Osteocyte (in vitro differentiated cells): ENCODE measurements around the gene SEZ6L. TPM values are rescaled to one million over a fixed set of nuclear protein-coding genes. Genes with fewer than 3 reads are reported as not detected.

ENCODE experiments used
- DNase-seq: peaks from one replicate; pipeline ENCODE4 v3.0.0; 2021; ENCODE audit warnings: mixed read lengths; ENCODE audit not compliant: unreplicated experiment; ENCODE audit errors: extremely low spot score
- H3K27ac Mint-ChIP-seq: one replicate; pipeline ENCODE4 v1.8.0; 2021; ENCODE audit warnings: mild to moderate bottlenecking, mixed read lengths; ENCODE audit not compliant: unreplicated experiment
- H3K27me3 Mint-ChIP-seq: one replicate; pipeline ENCODE4 v1.8.0; 2021; ENCODE audit warnings: mixed read lengths; ENCODE audit not compliant: unreplicated experiment
- H3K36me3 Mint-ChIP-seq: one replicate; pipeline ENCODE4 v1.8.0; 2021; ENCODE audit warnings: mixed read lengths; ENCODE audit not compliant: unreplicated experiment
- H3K4me1 Mint-ChIP-seq: one replicate; pipeline ENCODE4 v1.8.0; 2021; ENCODE audit warnings: mixed read lengths; ENCODE audit not compliant: unreplicated experiment
- H3K4me3 Mint-ChIP-seq: one replicate; pipeline ENCODE4 v1.8.0; 2021; ENCODE audit warnings: mild to moderate bottlenecking, moderate library complexity, mixed read lengths; ENCODE audit not compliant: unreplicated experiment
- H3K9me3 Mint-ChIP-seq: one replicate; pipeline ENCODE4 v1.8.0; 2021; ENCODE audit warnings: mixed read lengths; ENCODE audit not compliant: unreplicated experiment
- CTCF ChIP-seq: fragments of 200-600 bp; sonication (generic); IDR thresholded peaks from 2 replicates; pipeline ENCODE4 v1.5.0; 2021; ENCODE audit warnings: antibody characterized with exemption, mild to moderate bottlenecking, moderate library complexity
- total RNA-seq: library from RNA; stranded (reverse); gene quantifications from 2 replicates; pipeline ENCODE4 v1.2.1, GENCODE V29; 2021

Gene SEZ6L
- total RNA-seq, 1 donor from 2014 or later: not detected

DNA sequence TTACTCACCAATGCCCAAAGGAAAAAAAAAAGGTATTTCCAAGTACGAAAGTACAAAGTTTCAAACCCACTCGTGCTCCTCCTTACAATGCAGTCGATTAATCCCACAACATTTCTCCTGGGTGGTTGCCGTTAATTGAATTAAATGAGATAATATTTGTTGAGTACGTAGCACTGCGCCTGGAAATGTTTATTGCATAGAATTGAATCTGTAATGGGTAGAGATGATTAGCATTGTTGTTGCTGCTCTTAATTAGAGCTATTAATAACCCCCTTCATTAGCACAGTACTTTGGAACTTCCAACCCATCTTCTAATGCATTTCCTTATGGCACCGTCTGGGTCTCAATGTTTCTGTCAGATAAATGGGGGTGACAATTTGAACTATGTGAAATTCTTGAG is 77.3 kb downstream of the SEZ6L start:
- no peak for TF ChIP-seq CTCF
- Mint-ChIP-seq H3K9me3 (peaks cover 15% of the 10 kb centered on the region), H3K4me1 (no peaks in the 10 kb centered on the region), H3K36me3 (no peaks in the 10 kb centered on the region), H3K27me3 (peaks cover 8% of the 10 kb centered on the region), H3K4me3 (no peak overlapping the region), H3K27ac (no peak overlapping the region)
- DNase-seq: no peak

DNA sequence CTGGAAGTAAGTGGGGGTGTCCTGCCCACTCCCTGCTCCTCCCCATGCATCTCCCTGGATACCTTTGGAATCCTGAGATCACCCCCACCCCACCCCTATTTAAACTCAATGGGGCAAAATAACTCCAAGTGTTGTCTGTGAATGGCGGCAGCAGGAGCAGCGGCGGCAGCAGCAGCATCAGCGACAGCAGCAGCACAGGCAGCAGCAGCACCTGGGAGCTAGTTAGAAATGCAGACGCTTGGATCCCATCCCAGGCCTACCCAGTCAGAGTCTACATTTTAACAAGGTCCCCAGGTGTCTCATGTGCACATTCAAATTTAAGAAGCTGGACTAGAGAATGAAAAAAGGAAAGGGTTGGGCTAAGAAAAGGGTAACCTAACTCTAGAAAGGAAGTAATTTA is 82.6 kb downstream of the SEZ6L start:
- no peak for TF ChIP-seq CTCF
- Mint-ChIP-seq H3K36me3 (no peaks in the 10 kb centered on the region), H3K9me3 (peaks cover 15% of the 10 kb centered on the region), H3K27ac (no peak overlapping the region), H3K4me3 (no peak overlapping the region), H3K27me3 (peaks cover 6% of the 10 kb centered on the region), H3K4me1 (no peaks in the 10 kb centered on the region)
- DNase-seq: no peak

GRCh38 chr22:26259510-26259909 is 90.2 kb downstream of the SEZ6L start:
- Mint-ChIP-seq H3K4me3 (no peak overlapping the region), H3K9me3 (no peaks in the 10 kb centered on the region), H3K27ac (no peak overlapping the region), H3K36me3 (no peaks in the 10 kb centered on the region), H3K4me1 (no peaks in the 10 kb centered on the region), H3K27me3 (peaks cover 17% of the 10 kb centered on the region)
- TF ChIP-seq CTCF: no peak
- DNase-seq: no peak

DNA sequence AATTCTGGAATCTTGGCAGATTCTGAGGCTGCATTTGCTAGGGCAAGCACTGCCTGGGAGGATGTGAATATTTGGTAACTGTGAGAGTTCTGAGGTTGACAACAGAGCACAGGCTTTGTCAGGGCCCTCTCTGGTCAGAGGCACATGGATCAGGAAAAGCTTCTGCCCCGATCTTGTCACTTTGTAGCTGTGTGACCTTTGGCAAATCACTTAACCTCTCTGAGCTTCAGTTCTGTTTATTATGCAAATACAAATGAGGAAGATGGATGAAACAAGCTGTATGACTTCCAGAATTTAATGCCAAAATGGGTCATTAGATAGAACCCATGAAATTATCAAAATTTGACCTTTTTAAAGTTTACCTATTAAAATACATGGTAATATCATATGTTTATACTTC is 94.9 kb downstream of the SEZ6L start:
- TF ChIP-seq CTCF: no peak
- H3K27ac Mint-ChIP-seq: no peak overlapping the region
- H3K27me3 Mint-ChIP-seq: peaks cover 26% of the 10 kb centered on the region
- no peak for DNase-seq
- no peaks in the 10 kb centered on the region for H3K36me3 Mint-ChIP-seq
- no peaks in the 10 kb centered on the region for H3K4me1 Mint-ChIP-seq
- no peak overlapping the region for H3K4me3 Mint-ChIP-seq
- no peaks in the 10 kb centered on the region for H3K9me3 Mint-ChIP-seq

GRCh38 chr22:26265281-26265680 is 96.0 kb downstream of the SEZ6L start:
- TF ChIP-seq CTCF: no peak
- no peak for DNase-seq
- H3K9me3 Mint-ChIP-seq: no peaks in the 10 kb centered on the region
- no peak overlapping the region for H3K27ac Mint-ChIP-seq
- H3K36me3 Mint-ChIP-seq: no peaks in the 10 kb centered on the region
- no peak overlapping the region for H3K4me3 Mint-ChIP-seq
- no peaks in the 10 kb centered on the region for H3K4me1 Mint-ChIP-seq
- H3K27me3 Mint-ChIP-seq: peaks cover 30% of the 10 kb centered on the region
